Stomach (tissue), 4 donors: ENCODE results near the gene SGCA.
A peak's percentile ranks its signal among the peaks of the same experiment; 100 is the strongest.

Experiments
- CTCF ChIP-seq, 7 experiments: fragments of 450-650 bp in 4 of 7; fragments of 200-600 bp in 3 of 7; sonication (generic) in 3 of 7; IDR thresholded peaks; one replicate each; pipeline ENCODE4 v1.5.1; 2016 to 2019; ENCODE audit warnings: antibody characterized with exemption in 7 of 7, control low read depth in 2 of 7, mild to moderate bottlenecking in 1 of 7
- POLR2A ChIP-seq, 4 donors: fragments of 450-650 bp; IDR thresholded peaks; one replicate each; pipeline ENCODE4 v1.6.1; 2016; ENCODE audit warnings: antibody characterized with exemption in 4 of 4, control low read depth in 2 of 4, mild to moderate bottlenecking in 1 of 4, moderate library complexity in 1 of 4

- TF ChIP-seq POLR2A (IDR thresholded peaks at IDR 0.05) (no peak), CTCF (IDR thresholded peaks at IDR 0.05) (peak in 5 of 7 experiments; percentile 83 to 95 (median 92))
Measured at GRCh38 chr17:50161023-50161910, 4.5 kb upstream of the SGCA start.
